Epithelial cell of esophagus (primary cell): ENCODE data around the gene HABP2.

ENCODE experiments used
- DNase-seq: peaks from one replicate; pipeline ENCODE4 v3.0.0; 2010; ENCODE audit warnings: low read depth
- H3K4me3 ChIP-seq: 2 replicates; pipeline ENCODE4 v1.5.1; 2011; ENCODE audit warnings: mild to moderate bottlenecking, low read length, control low read depth
- CTCF ChIP-seq: IDR thresholded peaks from 2 replicates; pipeline ENCODE4 v1.5.1; 2011; ENCODE audit warnings: low read depth, mild to moderate bottlenecking, low read length, control low read depth, inconsistent platforms; ENCODE audit not compliant: insufficient read depth; ENCODE audit errors: missing control alignments

Gene HABP2

GRCh38 chr10:113516061-113516460 lies 36.8 kb upstream of the HABP2 start:
- no peak for TF ChIP-seq CTCF
- H3K4me3 ChIP-seq, result no peak overlapping the region
- no peak for DNase-seq

GRCh38 chr10:113517165-113517900 lies 35.5 kb upstream of the HABP2 start:
- TF ChIP-seq CTCF, result no peak
- no peak overlapping the region for H3K4me3 ChIP-seq
- DNase-seq, result no peak

GRCh38 chr10:113517901-113518260 lies 35.0 kb upstream of the HABP2 start:
- H3K4me3 ChIP-seq, result no peak overlapping the region
- TF ChIP-seq CTCF, result no peak
- no peak for DNase-seq

- TF ChIP-seq CTCF, result no peak
- no peak for DNase-seq
- no peak overlapping the region for H3K4me3 ChIP-seq
Observed at GRCh38 chr10:113518415-113518814, 34.4 kb upstream of the HABP2 start.

GRCh38 chr10:113518816-113519591 lies 33.8 kb upstream of the HABP2 start:
- no peak for DNase-seq
- no peak overlapping the region for H3K4me3 ChIP-seq
- no peak for TF ChIP-seq CTCF

- TF ChIP-seq CTCF, result no peak
- no peak for DNase-seq
- H3K4me3 ChIP-seq, result no peak overlapping the region
Observed at GRCh38 chr10:113519681-113520115, 33.2 kb upstream of the HABP2 start.
